ENCODE data around the gene ABCB6.

Gene ABCB6

GRCh38 chr2:219167997-219168396, 50.8 kb downstream of the ABCB6 start:
- Mint-ChIP-seq H3K27ac (no peak overlapping the region), H3K4me1 (peaks cover 6% of the 10 kb centered on the region), H3K4me3 (no peak overlapping the region), H3K36me3 (ENCODE audit: low read depth) (peaks cover 14% of the 10 kb centered on the region), H3K9me3 (no peaks in the 10 kb centered on the region), H3K27me3 (ENCODE audit: low read depth) (peaks cover 11% of the 10 kb centered on the region)
- TF ChIP-seq, protein P1, sequence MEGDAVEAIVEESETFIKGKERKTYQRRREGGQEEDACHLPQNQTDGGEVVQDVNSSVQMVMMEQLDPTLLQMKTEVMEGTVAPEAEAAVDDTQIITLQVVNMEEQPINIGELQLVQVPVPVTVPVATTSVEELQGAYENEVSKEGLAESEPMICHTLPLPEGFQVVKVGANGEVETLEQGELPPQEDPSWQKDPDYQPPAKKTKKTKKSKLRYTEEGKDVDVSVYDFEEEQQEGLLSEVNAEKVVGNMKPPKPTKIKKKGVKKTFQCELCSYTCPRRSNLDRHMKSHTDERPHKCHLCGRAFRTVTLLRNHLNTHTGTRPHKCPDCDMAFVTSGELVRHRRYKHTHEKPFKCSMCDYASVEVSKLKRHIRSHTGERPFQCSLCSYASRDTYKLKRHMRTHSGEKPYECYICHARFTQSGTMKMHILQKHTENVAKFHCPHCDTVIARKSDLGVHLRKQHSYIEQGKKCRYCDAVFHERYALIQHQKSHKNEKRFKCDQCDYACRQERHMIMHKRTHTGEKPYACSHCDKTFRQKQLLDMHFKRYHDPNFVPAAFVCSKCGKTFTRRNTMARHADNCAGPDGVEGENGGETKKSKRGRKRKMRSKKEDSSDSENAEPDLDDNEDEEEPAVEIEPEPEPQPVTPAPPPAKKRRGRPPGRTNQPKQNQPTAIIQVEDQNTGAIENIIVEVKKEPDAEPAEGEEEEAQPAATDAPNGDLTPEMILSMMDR (IDR thresholded peaks at IDR 0.05; ENCODE audit: unreplicated experiment in 3 of 3), result no peak

GRCh38 chr2:219165058-219165911, 53.5 kb downstream of the ABCB6 start:
- Mint-ChIP-seq H3K27ac (no peak overlapping the region), H3K4me1 (peaks cover 9% of the 10 kb centered on the region), H3K9me3 (no peaks in the 10 kb centered on the region), H3K27me3 (ENCODE audit: low read depth) (peaks cover 11% of the 10 kb centered on the region), H3K4me3 (no peak overlapping the region), H3K36me3 (ENCODE audit: low read depth) (no peaks in the 10 kb centered on the region)
- TF ChIP-seq, protein P1 (IDR thresholded peaks at IDR 0.05; ENCODE audit: unreplicated experiment in 3 of 3), result no peak

DNA sequence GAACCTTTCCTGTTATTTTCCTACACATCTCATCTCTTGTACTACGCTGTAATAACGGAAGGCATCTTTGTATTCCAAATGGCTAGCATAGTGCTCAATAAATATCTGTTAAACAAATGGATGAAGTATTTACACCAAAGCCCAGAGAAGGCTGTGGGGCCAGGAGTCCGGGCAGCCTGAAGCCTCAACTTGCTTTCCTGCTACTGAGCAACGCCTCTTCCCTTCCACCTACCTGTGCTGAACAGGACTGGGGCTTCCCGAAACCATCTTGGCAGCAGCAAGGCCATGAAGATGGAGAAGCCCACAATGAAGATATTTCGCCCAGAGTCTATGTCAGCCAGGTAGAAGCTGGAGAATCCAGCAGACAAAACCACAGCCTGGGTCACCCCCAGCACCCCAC, 55.6 kb downstream of the ABCB6 start:
- no peaks in the 10 kb centered on the region for H3K36me3 Mint-ChIP-seq (ENCODE audit: low read depth)
- peak overlapping the region in 1 of 3 experiments; percentile 10 for H3K4me3 Mint-ChIP-seq
- peaks cover 17% of the 10 kb centered on the region for H3K4me1 Mint-ChIP-seq
- no peaks in the 10 kb centered on the region for H3K9me3 Mint-ChIP-seq
- H3K27me3 Mint-ChIP-seq (ENCODE audit: low read depth), result peaks cover 11% of the 10 kb centered on the region
- H3K27ac Mint-ChIP-seq, result no peak overlapping the region
- TF ChIP-seq, protein P1 (IDR thresholded peaks at IDR 0.05; ENCODE audit: unreplicated experiment in 3 of 3), result no peak

GRCh38 chr2:219161097-219161496, 57.7 kb downstream of the ABCB6 start:
- peak overlapping the region; percentile 93 to 98 (median 95) for H3K4me3 Mint-ChIP-seq

DNA sequence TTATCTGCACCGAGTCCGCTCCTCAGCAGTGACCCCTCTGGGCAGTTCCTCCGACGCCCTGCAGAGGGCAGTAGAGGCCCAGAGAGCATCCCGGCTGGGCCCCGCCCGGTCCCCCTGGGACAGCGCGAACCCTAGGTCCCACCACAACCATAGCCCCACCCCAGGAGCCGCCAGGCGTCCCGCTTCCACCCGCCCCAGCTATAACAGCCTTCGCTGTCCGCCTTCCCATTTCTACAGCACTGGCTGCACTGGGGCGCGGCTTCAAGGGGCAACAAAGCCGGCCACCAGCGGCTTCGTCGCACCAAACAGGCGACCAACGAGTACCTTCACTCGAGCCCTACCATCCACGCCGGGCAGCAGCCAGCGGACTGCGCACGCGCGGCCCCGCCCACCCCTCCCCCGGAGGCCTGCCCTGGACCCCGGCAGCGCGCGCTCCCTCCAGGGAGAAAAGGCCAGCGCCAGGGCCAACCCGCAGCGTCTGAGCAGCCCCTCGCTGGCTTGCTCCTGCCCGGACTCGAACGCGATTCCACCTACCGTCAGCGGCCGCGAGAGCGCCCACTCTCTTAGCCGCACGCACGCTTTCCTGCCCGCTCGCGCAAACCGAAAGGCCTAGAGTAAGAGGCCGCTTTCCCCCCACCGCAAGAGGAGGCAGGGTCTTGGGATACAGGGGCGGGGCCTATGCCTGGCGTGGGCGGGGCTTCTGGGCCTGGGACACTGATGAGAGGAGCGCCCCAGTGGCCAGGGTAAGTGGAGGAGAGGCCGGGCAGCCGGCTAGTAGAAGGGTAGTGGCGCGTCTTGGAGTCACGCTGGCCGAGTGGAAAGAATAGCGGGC, 58.4 kb downstream of the ABCB6 start, which contains the start of gene NHEJ1:
TSS of gene NHEJ1 (minus strand) at position 630 of the 832 bp plus-strand sequence. CDS start 2,453 bp downstream, outside the sequence.
- Mint-ChIP-seq H3K27me3 (ENCODE audit: low read depth) (peaks cover 8% of the 10 kb centered on the region), H3K27ac (peak within 1 kb of the TSS; percentile 92 to 99 (median 99)), H3K9me3 (no peaks in the 10 kb centered on the region), H3K36me3 (ENCODE audit: low read depth) (peaks cover 14% of the 10 kb centered on the region), H3K4me3 (peak within 1 kb of the TSS; percentile 93 to 98 (median 95)), H3K4me1 (peaks cover 17% of the 10 kb centered on the region)
- TF ChIP-seq, protein P1 (IDR thresholded peaks at IDR 0.05; ENCODE audit: unreplicated experiment in 3 of 3), result peak; percentile 99 to 100 (median 99)

More at GRCh38 chr2:219161097-219161496, 57.7 kb downstream of the ABCB6 start:
- TF ChIP-seq, protein P1 (IDR thresholded peaks at IDR 0.05; ENCODE audit: unreplicated experiment in 3 of 3), result no peak
- Mint-ChIP-seq H3K36me3 (ENCODE audit: low read depth) (peaks cover 14% of the 10 kb centered on the region), H3K27ac (peak overlapping the region; percentile 92 to 99 (median 99)), H3K9me3 (no peaks in the 10 kb centered on the region), H3K4me1 (peaks cover 17% of the 10 kb centered on the region), H3K27me3 (ENCODE audit: low read depth) (peaks cover 8% of the 10 kb centered on the region)
